GM18867 (cell line): ENCODE data around the gene HYAL4.
A peak's percentile ranks its signal among the peaks of the same experiment; 100 is the strongest.
"Not testable (repeated sequence)": the region's sequence is repeated elsewhere in the genome, so short reads cannot be mapped to it uniquely, and the experiment has no call there.

Experiments
- ATAC-seq: cut with Tn5 transposase; IDR thresholded peaks from one replicate; pipeline ENCODE4 v1.9.1; 2021; ENCODE audit warnings: mild to moderate bottlenecking, moderate library complexity; ENCODE audit not compliant: unreplicated experiment

HYAL4 gene, protein sequence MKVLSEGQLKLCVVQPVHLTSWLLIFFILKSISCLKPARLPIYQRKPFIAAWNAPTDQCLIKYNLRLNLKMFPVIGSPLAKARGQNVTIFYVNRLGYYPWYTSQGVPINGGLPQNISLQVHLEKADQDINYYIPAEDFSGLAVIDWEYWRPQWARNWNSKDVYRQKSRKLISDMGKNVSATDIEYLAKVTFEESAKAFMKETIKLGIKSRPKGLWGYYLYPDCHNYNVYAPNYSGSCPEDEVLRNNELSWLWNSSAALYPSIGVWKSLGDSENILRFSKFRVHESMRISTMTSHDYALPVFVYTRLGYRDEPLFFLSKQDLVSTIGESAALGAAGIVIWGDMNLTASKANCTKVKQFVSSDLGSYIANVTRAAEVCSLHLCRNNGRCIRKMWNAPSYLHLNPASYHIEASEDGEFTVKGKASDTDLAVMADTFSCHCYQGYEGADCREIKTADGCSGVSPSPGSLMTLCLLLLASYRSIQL

DNA sequence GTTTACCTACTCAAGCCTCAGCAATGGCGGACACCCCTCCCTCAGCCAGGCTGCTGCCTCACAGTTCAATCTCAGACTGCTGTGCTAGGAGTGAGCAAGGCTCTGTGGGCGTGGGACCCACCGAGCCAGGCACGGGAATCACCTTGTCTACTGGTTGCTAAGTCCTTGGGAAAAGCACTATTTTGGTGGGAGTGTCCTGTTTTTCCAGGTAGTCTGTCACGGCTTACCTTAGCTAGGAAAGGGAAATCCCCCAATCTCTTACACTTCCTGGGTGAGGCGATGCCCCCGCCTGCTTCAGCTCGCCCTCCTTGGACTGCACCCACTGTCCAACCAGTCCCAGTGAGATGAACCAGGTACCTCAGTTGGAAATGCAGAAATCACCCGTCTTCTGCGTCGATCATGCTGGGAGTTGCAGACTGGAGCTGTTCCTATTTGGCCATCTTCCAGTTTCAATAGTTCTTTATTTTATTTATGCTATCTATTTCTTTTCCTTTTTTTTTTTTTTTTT, at the start of gene HYAL4:
HYAL4 (plus strand) TSS at position 458 of the 508 bp plus-strand sequence. CDS start 23,105 bp downstream, outside the sequence.
- ATAC-seq: no peak

DNA sequence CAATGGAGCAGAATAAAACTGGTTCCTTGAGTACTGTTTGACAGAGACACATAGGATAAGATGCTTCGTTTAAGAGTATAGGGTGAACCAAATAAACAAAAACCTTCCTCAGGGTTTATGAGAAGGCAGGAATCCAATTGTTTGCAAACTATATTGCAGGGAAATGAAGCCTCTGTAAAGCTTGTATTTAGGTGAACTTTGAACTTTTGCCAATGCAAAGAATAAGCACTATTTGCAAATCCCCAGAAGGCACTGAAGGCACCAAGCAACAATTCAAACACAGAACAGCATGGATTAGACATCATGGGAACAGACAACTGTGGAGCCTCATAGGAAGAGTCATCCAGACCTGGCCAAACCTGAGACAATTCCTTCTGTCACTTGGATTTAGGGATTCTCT, 49.1 kb upstream of the HYAL4 start:
- ATAC-seq: no peak

DNA sequence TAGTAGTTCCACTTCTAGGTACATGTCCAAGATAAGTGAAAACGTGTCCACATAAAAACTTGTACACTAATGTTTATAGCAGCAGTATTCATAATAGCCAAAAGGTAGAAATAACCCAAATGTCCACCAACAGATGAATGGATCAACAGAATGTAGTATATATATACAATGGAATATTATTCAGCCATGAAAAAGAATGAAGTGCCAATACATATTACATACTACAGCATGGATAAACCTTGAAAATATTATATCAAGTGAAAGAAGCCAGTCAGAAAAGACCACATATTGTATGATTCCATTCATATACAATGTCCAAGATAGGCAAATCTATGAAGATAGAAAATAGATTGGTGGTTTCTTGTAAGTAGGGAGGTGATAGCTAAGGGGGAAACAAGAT, 48.4 kb upstream of the HYAL4 start:
- ATAC-seq: no peak

DNA sequence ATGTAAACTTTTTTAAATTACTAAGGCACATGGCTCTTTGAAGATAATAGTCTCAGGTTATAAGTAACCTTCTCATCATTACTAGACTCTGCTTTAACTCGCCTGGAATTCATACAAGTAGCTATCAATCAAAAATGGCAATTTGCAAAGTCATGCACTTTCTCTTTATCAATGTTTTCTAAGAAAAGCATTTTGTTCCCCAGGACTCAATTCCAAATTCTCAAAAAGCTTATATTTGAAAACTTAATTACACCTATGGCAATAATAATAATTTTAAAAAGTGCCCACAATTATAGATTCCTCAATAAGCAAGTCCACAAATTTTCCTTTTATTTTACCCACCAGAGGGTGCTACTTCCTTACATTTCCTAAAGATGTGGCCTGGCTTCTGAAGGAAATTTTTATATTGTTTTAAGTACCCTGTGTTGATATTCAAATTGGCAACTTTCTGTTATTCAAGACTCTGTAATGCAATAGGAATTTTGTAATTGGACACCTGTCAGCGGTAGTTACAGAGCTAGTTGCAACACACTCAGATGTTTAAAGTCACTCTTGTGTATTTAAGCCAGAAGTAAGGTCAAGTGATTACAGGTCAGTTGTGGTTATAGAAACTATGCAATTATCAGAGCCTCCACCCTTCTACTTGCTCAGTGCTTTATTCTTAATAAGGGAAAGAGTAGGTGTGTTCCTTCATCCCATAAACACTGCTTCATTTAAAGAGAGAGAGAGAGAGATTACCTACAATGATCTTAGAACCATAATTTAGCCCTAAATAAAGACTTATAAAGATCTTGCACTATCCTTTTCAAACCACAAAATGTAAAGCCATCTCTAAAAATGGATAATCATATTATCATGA, 47.1 kb upstream of the HYAL4 start:
- ATAC-seq: no peak

DNA sequence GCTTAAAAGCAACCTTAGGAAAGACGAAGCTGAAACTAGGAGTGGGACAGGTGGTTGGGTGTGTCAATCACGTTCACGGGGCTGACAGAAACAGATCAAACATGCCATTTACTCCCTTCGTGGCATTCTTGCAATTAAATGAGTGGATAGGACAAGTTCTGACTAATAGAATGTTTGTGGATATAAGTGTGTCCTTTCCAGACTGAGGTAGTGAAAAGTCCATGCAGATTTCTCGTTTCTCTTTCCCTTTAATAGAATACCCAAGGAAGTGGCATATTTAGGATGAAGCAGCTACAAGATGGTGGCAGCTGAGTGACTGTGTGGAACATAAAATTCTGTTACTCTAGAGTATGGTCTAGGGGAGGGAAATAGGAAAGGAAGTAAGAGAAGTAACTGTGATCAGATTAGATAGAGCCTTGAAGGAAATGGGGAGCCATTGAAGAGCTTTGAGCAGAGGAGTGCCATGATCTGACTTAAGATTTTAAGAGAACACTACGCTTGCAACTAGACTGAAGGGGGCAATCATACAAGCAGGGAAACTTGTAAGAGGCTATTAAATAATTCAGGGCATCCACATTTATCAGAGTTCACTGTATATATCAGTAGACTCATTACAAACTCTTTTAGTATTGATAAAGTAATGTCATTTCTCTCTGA, 46.3 kb upstream of the HYAL4 start:
- ATAC-seq: no peak

DNA sequence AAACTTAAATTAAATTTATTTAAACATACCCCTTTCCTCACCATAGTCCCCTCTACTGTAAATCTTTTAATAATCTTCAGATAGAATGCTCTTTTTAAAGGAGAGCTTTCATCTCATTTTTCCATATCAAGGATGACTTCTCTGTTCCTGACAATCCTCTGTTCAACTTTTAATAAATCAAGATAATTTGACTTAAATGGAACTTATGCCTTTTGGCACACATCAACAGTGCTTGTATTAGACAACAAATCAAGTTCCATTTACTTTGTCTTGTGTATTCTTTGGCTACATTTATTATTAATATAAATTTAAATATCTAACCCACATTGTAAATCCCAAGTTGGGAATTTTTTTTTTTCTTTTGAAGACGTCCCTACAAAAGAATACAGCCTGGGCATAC, 42.7 kb upstream of the HYAL4 start:
- ATAC-seq: no peak

DNA sequence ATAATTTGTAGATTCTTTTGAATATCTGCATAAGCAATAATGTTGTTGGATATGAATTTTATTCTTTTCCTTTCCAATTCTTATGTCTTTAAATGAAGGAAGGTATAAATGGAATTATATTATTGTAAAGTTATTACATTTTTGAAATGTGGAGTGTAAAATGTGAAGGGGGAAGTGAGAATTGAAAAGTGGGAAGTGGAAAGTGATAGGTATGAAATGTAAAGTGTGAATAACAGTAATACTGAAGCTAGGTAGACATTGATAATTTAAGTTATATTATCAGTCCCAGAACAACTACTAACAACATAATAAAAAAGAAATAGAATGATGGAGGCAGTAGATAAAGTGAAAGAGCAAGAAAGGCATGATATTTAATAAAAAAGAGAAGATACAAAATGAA, 39.7 kb upstream of the HYAL4 start:
- no peak for ATAC-seq

DNA sequence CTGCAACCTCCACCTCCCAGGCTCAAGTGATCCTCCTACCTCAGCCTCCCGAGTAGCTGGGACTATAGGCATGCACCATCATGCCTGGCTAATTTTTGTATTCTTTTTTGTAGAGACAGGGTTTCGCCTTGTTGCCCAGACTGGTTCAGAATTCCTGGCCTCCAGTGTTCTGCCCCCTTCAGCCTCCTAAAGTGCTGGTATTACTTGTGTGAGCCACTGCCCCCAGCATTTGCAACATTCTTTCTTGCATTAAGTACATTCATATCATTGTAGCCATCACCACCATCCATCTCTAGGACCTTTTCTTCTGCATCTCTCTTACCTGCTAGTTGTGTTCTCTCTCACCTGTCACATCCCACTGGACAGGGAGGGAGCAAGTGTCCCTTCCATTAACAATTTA, 35.5 kb upstream of the HYAL4 start:
- ATAC-seq: no peak

DNA sequence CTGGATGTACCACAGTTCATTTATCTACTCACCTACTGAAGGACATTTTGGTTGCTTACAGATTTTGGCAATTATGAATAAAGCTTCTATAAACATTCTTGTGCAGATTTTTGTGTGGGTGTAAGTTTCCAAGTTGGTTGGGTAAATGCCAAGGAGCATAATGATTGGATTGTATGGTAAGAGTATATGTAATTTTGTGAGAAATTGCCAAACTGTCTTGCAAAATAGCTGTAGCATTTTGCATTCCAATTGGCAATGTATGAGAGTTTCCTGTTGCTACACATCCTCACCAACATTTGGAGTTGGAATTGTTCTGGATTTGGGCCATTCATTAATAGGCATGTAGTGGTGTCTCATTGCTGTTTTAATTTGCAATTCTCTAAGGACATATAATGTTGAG, 33.9 kb upstream of the HYAL4 start:
- no peak for ATAC-seq

DNA sequence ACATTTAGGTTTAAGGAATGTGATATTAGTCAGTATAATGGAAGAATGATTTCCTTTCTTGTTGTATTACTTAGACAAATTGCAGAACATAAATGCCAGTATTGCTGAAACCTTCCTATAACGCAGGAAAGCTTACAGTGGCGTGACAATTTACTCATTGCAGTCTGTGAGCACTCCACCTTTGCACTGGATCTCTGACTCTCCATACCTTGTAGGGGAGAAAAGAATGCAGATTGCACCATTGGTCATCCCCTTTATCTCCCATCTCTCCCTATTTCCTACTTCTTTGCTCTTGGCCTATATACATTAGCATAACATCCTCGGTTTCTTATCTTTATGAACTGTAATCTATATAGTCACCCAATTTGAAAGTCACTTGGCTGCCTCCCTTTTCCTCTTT, 28.1 kb upstream of the HYAL4 start:
- no peak for ATAC-seq

DNA sequence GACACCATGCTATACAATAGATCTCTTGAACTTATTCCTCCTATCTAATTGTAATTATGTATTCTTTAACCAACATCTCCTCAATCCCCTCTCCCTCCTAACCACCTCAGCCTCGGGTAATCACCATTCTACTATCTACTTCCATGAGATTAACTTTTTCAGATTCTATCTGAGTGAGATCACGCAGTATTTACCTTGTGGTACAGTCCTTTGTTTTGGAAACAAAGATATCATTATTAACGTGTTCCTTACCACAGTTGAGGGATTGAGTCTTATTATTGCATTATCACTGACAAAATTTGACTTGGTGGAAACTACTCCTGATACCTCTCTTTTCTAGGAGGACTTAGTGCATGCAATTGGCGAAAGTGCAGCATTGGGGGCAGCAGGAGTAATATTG, 26.0 kb upstream of the HYAL4 start:
- ATAC-seq: no peak

DNA sequence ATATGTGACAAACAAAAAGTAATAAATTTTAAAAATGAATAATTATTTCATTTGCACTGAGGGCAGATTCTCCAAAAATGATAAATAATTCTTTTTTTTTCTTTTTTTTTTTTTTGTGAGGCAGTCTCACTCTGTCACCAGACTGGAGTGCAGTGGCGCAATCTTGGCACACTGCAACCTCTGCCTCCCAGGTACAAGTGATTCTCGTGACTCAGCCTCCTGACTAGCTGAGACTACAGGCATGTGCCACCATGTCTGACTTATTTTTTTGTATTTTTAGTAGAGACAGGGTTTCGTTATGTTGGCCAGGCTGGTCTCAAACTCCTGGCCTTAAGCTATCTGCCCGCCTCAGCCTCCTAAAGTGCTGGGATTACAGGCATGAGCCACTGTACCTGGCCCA, 25.2 kb upstream of the HYAL4 start:
- ATAC-seq: not testable (repeated sequence)

DNA sequence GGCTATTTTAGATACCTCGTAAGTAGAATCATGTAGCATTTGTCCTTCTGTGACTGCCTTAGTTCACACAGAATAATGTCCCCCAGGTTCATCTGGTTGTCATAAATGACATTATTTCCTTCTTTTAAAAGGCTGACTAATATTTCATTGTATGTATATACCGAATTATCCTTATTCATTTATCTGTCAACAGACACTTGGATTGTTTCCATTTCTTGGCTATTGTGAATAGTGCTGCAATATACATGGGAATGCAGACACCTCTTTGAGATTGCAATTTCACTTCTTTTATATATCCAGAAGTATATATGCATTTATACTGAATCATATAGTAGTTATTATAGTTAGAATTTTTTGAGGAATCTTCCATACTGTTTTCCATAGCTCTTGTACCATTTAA, 24.1 kb upstream of the HYAL4 start:
- ATAC-seq: no peak

DNA sequence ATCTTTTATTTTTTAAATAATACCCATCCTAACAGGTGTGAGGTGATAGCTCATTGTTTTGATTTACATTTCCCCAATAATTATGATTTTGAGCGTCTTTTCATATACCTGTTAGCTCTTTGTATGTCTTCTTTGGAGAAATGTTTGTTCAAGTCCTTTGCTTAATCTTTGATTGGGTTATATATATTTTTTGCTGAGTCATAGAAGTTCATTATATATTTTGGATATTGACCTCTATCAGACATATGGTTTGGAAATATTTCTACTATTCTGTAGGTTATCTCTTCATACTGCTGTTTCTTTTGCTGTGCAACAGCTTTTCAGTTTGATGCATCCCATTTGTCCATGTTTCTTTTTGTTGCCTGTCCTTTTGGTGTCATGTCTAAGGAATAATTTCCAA, 23.6 kb upstream of the HYAL4 start:
- no peak for ATAC-seq

DNA sequence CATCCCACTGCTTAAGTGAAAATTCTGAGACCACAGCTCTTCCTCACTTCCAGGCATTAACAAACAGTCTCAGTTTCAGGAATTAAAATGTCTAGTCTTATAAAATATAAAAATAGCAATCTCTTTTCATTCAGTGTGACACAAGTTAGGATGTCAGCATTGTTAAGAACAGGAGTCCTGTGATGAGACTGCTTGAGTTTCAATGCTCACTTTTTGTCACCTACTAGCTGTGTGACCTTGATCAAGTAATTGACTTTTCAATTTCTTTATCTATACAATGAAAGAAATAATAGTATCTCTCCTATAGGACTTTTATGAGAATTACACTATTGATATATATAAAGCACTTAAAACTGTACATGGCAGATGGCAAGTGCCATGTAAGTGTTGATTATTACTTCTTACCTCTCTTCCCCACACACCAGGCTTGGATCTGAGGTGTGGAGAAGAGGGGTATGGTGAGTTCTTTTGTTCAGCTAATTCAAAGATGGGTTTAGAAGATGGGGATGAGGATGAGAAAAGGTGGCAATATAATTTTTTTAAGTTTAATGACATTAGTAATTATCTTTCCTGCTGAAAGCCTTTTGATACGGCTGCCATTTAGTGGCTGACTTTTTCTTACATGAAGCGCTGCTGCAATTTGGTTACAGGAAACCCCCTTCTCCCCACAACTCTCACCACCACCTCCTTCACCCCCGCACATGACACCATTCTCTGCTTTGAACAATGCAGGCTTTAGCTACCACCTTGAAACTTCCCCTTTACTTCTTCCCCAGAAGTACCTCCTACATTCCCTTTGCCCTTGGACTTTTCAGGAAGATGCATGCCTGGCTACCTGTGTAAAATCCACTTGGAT, 20.8 kb upstream of the HYAL4 start:
- ATAC-seq: peak; percentile 97

DNA sequence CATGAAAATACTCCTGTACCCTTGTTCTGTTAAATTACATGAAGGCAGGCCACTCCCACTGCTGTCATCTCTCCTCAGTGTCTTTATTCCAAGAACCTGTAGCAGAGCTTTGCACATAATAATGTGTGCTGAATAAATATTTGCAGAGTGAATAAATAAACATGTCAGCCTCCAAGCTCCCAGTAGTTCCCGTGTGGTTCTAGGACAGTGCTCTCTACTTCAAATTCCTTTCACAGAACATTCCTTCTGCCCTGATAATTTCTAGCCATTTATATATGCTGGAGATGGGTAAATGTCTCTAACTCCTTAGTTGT, 20.3 kb upstream of the HYAL4 start:
- ATAC-seq: no peak

DNA sequence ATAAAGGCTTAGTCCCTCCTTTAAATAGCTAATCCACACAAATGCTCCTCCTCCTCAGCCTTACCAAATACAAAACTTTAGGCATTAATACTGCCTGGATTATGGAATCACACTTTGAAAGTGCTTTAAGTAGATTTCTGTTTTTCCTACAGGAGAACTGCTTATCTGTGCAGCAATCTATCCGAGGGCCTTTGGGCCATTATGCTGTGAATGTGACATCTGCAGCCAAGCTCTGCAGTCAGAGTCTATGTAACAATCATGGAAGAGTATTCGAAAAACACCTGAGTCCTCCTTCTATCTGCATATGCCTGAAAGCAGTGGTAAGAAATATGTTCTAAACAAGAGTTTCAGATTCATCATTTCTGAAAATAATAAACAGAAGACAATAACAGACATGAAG, 16.2 kb upstream of the HYAL4 start:
- no peak for ATAC-seq

DNA sequence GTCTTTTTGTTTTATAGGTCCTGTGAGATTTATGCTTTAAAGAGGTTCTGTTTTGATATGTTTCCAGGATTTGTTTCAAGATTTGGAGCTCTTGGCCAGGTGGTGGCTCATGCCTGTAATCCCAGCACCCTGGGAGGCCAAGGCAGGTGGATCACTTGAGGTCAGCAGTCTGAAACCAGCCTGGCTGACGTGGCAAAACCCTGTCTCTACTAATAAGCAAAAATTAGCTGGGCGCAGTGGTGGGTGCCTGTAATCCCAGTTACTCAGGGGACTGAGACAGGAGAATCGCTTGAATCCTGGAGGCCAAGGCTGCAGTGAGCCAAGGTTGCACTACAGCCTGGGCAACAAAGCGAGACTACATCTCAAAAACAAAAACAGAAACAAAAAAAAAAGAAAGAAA, 8.3 kb upstream of the HYAL4 start:
- ATAC-seq: no peak

DNA sequence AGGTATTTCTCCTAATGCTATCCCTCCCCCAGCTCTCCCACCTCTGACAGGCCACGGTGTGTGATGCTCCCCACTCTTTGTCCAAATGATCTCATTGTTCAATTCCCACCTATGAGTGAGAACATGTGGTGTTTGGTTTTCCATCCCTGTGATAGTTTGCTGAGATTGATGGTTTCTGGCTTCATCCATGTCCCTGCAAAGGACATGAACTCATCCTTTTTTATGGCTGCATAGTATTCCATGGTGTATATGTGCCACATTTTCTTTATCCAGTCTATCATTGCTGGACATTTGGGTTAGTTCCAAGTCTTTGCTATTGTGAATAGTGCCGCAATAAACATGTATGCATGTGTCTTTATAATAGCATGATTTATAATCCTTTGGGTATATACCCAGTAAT, 5.9 kb upstream of the HYAL4 start:
- not testable (repeated sequence) for ATAC-seq

DNA sequence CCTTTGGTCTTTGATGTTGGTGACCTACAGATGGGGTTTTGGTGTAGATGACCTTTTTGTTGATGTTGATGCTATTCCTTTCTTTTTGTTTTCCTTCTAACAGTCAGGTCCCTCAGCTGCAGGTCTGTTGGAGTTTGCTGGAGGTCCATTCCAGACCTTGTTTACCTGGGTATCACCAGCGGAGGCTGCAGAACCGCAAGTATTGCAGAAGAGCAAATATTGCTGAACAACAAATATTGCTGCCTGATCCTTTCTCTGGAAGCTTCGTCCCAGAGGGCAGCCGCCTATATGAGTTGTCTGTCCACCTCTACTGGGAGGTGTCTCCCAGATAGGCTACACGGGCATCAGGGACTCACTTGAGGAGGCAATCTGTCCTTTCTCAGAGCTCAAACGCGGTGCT, 827 bp upstream of the HYAL4 start:
- not testable (repeated sequence) for ATAC-seq

DNA sequence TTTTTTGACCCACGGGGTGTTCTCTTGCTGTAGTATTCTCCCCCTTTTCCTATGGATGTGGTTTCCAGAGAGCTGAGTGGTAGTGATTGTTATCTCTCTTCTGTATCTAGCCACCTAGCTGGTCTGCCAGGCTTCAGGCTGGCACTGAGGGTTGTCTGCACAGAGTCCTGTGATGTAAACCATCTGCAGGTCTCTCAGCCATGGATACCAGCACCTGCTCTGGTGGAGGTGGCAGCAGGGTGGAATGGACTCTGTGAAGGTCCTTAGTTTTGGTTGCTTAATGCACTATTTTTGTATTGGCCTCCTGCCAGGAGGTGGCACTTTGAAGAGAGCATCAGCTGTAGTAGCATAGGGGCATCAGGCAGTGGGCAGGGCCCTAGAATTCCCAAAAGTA, 851 bp downstream of the HYAL4 start:
- ATAC-seq: no peak
